ENCODE data around the gene GPS1.

The GPS1 gene

DNA sequence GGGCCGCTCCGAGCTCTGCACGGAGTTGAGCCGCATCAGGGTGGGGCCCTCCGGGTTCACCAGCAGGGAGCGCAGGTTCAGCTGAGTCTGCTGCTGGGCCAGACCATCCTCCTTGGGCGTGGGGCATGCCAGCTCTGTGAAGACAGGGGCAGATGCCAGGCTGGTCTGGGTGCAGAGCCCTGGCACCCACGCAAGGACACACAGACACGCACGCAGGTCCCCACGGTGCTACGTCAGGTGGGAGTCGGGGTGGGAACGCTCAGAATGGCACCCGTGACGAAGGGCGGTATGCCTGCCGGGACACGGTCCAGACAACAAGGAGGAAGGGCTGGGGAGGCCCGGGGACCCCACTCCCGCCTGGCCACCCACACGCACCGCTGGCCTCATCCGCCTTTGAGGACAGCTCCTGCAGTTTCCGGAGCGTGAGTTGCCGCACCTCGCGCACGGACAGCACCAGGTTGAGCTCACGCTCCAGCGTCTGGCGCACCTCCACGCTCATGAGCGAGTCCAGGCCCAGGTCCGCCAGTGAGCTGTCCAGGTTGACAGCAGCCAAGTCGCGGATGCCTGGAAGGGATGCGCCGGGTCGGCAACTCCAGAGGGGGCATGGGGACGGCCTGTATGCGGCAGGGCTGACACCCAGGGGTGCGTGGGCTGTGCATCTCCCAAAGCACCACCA is 29.2 kb downstream of the GPS1 start:
- DNase-seq, result no peak

GRCh38 chr17:82081546-82081945 is 29.8 kb downstream of the GPS1 start:
- no peak for DNase-seq

DNA sequence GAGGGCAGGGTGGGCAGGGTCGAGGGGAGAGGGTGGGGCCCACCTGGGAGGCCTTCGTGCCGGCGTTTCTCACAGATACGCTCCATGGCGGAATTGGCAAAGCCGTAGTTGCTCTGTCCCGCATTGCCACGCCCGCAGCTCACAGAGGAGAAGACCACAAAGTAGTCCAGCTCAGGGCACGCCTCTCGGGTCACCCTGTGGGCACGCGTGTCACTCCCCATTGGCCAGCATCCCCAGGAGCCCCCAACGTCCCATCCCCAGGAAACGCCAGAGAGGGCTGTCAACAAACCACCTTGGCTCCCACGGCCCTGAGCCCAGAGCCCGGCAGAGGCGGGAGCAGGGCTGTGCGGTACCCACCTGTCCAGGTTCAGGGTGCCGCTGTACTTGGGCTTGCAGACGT is 30.3 kb downstream of the GPS1 start:
- no peak for DNase-seq

DNA sequence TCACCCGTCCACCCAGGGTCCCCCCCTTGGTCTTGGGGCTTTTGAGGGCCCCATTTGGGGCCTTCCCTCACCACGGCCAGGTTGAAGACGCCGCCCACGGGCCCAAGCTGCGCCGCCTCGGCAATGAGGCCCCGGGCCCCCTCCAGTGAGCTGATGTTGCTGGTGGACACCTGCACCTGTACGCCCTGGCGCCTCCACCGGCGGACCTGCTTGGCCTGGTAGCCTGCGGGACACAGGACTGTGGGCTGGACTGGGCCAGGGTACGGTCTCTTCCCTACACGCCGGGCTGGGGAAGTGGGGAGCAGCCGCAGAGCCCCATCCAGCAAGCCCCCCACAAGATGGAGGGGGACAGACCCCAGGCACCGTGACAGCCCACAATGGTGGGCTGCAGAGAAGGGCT is 30.8 kb downstream of the GPS1 start:
- DNase-seq, result no peak

DNA sequence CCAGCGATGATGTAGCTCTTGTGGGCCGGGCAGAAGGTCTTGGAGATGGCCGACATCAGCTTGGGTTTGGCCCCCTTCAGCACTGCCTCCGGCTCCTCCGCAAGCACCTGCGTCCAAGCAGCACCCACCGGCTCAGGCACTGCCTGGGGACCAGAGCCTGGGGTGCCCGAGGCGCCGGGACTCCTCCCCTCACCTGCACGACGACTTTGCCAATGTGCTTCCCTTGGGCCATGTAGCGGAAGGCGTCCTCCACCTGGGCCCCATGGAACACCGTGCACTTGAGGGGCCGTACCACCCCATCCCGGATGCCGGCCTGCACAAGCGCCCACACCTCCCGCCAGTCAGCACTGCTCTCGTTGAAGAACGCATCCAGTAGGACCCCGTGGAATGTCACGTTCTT is 31.3 kb downstream of the GPS1 start:
- no peak for DNase-seq

DNA sequence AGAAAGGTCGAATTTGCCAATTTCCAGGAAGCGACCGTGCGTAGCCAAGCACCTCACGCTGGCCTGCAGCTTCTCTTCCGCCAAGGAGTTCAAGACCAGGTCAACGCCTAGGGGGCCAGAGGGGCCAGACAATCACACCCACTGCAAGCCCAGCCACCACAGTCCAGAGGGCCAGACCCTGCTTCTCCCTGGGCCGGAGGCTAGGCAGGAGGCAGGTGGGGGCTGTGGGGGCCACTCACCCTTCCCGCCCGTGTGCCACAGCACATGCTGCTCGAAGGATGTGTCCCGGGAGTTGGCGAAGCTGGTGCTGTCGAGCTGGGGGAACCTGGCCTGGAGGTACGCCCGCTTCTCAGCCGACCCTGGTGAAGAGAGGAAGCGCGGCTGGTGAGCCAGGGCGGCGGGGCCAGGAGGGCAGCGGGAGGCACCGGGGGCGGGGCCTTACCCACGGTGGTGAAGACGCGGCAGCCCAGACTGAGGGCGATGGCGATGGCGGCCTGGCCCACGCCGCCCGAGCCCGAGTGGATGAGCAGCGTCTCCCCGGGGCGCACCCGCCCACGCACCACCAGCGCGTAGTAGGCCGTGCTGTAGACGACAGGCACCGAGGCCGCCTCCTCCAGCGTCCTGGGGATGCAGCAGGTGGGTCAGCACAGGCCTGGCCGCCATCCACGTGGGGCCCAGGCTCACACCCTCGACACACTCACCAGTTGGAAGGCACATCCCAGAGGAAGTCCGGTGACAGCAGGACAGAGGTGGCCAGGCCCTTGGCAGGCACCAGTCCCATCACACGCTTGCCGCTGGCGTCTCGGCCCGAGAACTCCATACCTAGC is 32.0 kb downstream of the GPS1 start:
- no peak for DNase-seq

DNA sequence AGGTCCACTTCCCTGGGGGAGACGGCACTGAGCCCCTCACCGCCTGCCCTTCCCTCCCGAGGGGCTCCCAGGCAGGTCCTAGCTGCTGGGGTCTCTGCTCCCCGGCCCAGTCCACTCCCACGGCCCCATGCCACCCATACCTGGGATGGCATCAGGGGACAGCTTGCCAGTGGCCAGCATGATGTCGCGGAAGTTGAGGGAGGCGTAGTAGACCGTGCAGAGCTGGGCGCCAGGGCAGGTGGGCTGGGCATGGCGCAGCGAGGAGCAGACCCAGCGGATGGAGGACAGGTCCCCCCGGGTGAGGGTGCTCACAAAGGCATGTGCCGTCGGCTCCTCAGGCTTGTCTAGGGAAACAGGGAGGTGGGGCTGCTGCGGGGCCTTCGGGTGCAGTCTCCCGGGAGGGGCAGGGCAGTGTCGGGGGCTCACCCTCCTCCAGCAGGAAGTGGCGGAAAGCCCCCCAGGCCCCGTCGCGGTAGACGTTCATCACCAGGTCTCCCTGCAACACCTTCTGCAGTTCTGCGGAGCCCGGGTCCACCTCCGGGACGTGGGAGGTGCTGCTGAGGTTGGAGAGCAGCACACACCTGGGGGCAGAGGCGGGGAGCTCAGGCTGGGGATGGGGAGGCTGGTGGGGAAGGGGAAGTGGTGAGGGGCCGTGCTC is 32.8 kb downstream of the GPS1 start:
- DNase-seq, result no peak

DNA sequence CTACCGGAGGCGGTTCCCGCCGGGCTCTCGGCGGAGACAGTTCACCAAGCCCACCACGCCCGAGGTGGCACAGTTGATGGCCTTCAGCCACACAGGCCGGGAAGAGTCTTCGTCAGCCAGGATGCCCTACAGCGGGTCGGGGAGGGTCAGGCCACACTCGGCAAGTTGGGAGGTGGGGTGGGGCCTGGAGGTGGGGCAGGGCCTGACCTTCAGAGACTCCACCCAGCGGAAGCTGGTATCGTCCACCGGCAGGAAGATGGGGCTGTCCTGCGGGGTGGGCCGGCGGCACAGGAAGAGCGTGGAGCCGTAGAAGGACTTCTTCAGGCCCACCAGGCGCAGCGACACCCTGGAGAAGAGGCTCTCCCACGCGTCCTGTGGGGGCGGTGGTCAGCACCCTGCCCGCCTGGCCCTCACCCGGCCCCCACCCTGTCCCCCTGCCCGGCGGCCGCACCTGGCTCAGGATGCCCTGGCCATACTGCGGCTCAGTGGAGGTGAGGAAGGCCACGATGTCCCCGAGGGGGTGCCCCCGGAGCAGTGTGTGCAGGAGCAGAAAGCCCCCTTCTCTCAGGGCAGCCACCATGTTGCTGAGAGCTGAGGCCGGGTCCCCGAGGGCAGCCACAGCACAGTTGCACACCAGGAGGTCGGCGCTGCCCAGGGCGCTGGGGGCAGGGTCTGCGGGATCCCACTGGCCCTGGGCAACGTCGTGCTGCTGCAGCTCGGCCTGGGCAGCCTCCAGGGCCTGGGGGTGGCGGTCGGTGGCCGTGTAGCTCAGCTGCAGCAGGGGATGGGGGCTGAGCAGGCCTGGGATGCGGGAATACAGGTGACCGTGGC is 33.5 kb downstream of the GPS1 start:
- no peak for DNase-seq

DNA sequence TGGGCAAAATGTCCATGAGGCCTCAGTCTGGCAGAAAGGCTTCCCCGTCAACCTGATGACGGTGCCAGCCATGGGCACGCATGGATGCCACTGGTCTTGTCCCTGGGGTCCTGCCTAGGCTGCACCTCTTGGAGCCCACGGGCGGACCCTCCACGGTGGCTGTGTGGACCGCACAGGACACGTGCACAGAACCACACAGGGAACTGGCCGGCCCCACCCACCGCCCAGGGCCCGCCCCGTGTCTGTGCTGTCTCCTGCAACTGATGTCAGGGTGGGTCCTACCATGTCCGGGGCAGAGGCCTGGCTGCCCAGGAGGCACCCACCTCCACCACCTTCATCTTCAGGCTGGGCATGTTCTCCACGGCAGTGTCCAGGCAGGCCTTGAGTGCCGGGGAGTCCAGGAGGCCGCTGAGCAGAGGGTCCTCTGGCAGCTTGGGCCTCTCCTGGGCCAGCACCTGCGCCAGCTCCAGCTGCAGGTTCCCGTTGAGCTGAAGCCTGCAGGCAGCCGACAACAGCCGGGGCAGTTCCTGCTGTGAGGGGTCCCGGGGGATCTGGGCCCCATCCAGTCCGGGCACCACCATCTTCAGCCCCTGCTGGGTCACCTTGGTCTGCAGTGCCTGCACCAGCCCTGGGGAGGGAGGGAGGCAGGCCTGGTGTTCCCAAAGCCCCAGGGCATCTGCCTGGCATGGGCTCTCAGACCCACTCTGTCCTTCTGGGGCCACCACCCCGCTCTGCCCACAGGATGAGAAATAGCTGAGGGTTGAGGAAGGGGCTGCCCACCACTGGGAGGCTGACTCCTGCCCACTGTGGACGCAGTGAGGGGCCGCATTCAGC is 34.5 kb downstream of the GPS1 start:
- DNase-seq, result no peak

GRCh38 chr17:82086941-82087906 is 35.5 kb downstream of the GPS1 start:
- DNase-seq, result no peak

DNA sequence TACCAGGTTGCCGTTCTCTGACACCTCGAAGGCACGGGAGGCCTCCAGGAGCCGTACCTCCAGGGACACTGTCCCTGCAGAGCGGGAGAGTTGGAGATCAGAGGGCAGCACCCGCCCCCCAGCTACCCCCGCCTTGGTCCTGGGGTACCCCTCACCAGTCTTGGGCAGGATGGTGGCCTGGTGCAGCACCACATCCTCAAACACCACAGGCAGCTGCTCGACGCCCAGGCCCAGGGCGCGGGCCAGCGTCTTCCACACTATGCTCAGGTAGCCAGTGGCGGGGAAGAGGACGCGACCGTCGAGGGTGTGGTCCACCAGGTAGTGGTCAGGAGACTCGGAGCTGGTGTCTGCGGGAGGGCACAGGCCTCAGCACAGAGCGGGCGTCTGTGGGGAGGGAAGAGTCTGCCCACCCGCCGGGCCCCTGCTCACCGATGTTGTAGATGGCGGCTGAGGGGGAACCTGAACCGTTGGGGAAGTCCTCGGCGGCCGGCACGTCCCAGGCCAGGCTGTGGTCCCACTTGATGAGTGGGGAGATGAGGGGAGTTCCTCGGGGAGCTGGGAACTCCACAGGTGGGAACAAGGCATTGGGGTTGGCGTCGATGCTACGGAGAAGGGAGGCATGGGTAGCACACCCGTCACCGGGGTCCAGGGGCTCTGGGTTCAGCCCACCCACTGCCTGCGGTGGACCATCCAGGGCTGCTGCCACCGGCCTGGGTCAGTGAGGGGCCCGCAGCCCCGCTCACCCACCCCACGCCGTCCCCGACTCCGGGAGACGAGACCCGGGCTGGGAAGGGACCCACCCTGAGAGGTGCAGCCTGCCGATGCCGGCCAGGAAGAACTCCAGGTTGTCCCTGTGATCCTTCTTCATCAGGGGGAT is 36.5 kb downstream of the GPS1 start:
- no peak for DNase-seq

DNA sequence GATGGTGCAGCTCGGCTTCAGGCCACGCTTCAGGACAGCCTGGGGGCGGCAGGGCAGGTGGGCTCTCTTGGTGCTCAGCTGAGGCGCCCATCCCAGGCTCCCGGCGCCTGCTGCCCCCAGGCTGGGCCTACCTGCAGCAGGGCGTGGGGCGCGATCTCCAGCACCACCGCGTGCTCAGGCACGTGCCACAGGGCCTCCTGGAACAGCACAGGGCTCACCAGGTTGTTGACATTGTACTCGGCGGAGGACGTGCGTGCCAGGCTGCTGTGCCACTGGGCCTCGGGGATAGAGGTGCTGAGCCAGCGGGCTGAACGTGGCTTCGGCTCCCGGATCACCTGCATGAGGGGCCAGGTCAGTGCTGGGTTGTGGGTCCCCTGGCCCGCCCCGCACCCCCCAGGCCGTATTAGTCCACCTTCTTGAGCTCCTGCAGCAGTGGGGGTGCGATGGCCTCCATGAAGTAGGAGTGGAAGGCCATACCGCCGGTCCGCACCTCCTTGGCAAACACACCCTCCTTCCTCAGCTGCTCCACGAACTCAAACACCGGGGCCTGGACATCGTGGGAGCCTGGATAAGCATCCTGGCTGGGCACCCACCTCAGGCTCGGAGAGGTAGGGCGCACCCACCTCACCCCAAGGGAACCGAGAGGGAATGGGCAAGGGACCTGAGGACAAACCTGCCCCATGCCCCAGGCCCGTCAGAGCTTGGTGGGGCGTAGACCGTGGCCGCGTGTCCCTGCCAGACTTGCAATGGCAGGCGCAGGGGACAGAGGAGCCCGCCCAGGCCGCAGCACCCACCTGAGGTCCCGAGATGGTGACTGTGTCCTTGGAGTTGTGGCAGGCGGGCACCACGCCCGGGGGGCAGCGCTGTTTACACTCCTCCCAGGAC is 37.4 kb downstream of the GPS1 start:
- DNase-seq, result no peak

DNA sequence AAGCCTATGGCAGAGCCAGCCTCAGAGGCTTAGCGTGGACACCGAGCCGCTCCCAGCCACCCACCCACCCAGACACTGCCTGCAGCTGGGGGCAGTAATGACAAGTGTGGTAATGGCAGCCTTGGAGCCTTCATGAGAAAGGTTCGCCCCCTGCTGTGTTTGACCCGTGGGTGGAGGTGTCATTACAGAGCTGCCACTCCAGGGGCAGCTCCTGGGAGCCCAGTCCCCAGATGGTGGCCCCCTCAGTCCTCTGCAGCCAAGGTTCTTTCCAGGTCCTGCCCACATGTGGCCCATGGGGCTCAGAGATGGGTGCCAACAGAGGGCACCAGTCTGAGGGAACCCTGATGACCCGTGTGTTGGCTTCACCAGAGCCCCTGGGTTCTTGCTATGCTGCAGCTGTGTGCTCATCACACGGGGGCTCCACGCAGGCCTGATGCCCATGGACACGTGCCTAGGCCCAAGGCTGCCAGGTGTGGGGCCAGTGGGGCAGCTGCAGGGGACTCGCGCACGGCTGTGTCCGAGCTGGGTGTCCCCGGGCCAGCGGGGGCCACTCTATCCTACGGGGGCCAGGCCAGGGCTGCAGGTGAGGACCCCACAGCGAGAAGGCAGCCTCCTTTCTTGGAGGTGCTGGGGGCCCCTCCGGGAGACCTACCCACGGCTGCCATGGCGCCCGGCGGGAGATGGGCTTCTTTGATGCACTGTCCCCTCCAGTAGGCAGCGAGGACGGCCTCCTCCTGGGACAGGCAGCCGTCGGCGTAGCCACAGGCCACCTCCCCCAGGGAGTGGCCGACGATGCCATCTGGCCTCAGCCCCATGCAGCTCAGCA is 38.2 kb downstream of the GPS1 start:
- DNase-seq, result no peak

DNA sequence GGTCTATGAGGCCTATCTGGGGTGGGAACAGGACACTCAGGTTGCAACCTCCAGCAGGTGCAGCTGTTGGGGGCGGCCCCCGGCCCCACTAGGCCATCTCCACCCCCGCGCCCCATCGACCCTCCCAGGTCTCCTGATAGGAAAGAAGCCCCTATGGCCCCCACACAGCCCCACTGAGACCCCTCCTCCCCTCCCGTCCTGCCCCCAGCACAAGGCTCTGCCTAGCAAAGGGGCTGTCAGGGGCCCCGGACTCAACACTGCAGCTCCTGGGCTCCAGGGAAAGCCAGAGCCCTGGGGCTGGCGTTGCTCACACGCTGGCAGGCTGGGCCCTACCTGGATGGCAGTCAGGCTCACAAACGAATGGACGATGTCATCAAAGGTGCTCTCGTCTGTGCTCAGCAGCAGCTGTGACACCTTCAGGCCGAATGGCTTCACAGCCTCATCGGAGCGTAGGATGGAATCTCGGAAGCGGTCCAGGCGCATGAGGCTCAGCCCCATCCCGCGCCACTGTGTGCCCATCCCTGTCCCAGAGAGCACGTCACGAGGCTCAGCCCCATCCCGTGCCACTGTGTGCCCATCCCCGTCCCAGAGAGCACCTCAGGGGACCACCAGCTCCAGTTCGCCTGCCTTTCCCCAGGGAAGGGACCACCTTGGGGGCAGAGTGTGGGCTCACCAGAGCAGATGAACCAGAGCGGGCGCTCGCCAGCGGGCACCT is 39.0 kb downstream of the GPS1 start:
- no peak for DNase-seq

DNA sequence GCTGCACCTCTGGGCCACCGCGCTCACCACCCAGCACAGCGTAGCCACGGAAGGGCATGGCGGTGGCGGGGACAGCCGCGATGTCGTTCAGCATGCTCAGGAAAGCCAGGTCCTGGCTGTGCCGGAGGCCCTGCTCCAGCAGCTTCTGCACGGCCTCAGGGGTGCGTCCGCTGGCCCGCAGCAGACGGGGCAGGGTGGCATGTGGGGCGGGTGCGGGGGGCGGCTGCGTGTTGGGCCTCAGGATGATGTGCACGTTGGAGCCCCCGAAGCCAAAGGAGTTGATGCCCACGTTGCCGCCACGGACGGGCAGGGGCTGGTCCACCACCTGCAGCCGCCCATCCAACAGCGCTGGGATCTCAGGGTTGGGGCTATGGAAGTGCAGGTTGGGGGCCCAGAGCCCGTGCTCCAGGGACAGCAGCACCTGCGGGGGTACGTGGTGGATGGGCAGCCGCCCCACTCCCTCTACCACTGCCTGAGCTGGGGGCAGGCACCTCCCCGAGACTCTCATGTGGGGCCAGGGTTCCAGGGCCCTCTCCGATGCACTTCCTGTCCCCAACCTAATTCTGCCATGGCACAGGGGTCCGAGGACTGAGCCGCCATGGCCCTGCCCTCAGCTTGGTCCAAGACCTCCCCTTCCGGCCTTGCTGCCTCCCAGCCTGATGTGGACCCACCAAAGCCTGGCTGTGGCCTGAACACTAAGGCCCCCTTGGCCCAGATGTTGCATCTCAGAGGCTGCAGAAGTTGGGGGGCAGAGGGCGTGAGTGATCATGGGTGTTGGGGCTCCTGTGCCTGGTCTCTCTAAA is 39.8 kb downstream of the GPS1 start:
- no peak for DNase-seq

DNA sequence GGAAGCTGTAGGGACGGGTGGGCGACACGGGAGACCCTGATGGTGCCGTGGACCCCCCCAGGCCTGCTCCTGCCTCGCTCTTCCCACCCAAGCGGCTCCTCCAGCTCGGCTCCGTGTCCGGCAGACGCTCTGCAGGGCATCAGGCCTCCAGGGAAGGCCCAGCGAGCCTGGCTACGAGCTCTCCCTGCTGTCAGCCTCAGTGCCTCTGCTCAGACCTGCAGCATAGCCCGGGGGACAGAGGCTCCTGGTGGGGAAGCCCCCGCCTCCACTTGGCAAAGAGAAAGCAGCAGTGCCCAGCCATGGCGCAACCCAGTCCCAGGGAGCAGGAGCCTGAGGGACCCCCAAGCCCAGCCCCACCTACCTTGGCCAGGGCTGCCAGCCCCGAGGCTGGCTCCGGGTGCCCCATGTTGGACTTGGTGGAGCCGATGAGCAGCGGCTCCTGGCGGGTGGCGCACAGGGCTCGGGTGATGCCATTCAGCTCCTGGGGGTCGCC is 40.4 kb downstream of the GPS1 start:
- no peak for DNase-seq
